ENCODE measurements around the gene ANKDD1A.
A peak's percentile ranks its signal among the peaks of the same experiment; 100 is the strongest.

The ANKDD1A gene

GRCh38 chr15:64895285-64896065, 16.2 kb upstream of the ANKDD1A start:
- no peak for DNase-seq (ENCODE audit: low read depth)

- no peak for DNase-seq (ENCODE audit: low read depth)
These were observed 15.2 kb upstream of the ANKDD1A start for GRCh38 chr15:64896371-64897069.

GRCh38 chr15:64897345-64897985, 14.2 kb upstream of the ANKDD1A start:
- no peak for DNase-seq (ENCODE audit: low read depth)

- DNase-seq (ENCODE audit: low read depth) = no peak
These were observed 13.3 kb upstream of the ANKDD1A start for GRCh38 chr15:64898406-64898805.

GRCh38 chr15:64901141-64901540, 10.6 kb upstream of the ANKDD1A start:
- DNase-seq (ENCODE audit: low read depth) = no peak

- no peak for DNase-seq (ENCODE audit: low read depth)
These were observed 9.8 kb upstream of the ANKDD1A start for GRCh38 chr15:64901914-64902313.

- no peak for DNase-seq (ENCODE audit: low read depth)
These were observed 8.8 kb upstream of the ANKDD1A start for GRCh38 chr15:64902863-64903262.

GRCh38 chr15:64903326-64903950, 8.3 kb upstream of the ANKDD1A start:
- DNase-seq (ENCODE audit: low read depth) = no peak

- DNase-seq (ENCODE audit: low read depth) = no peak
These were observed 7.5 kb upstream of the ANKDD1A start for GRCh38 chr15:64904189-64904588.

GRCh38 chr15:64905119-64905831, 6.4 kb upstream of the ANKDD1A start:
- DNase-seq (ENCODE audit: low read depth) = peak; percentile 58

GRCh38 chr15:64905941-64906340, 5.8 kb upstream of the ANKDD1A start:
- no peak for DNase-seq (ENCODE audit: low read depth)

GRCh38 chr15:64906402-64906801, 5.3 kb upstream of the ANKDD1A start:
- no peak for DNase-seq (ENCODE audit: low read depth)

- no peak for DNase-seq (ENCODE audit: low read depth)
These were observed 3.7 kb upstream of the ANKDD1A start for GRCh38 chr15:64907991-64908390.

GRCh38 chr15:64909546-64909945, 2.2 kb upstream of the ANKDD1A start:
- DNase-seq (ENCODE audit: low read depth) = no peak

GRCh38 chr15:64912379-64913325, 950 bp downstream of the ANKDD1A start:
- no peak for DNase-seq (ENCODE audit: low read depth)

- DNase-seq (ENCODE audit: low read depth) = no peak
These were observed 4.0 kb downstream of the ANKDD1A start for GRCh38 chr15:64915518-64916227.

GRCh38 chr15:64916365-64916764, 4.7 kb downstream of the ANKDD1A start:
- no peak for DNase-seq (ENCODE audit: low read depth)

GRCh38 chr15:64917211-64917610, 5.5 kb downstream of the ANKDD1A start:
- no peak for DNase-seq (ENCODE audit: low read depth)

GRCh38 chr15:64919721-64920120, 8.0 kb downstream of the ANKDD1A start:
- no peak for DNase-seq (ENCODE audit: low read depth)

- DNase-seq (ENCODE audit: low read depth) = no peak
These were observed 10.0 kb downstream of the ANKDD1A start for GRCh38 chr15:64921711-64922110.

Data from stimulated activated CD8-positive, alpha-beta memory T cell treated with anti-CD3 and anti-CD28 coated beads, Interleukin-15, amount 100 ng/mL, for 1 hour (primary cell).